GM21367 (cell line): ENCODE data around the gene TAC3.
"Not testable (repeated sequence)": the region's sequence is repeated elsewhere in the genome, so short reads cannot be mapped to it uniquely, and the experiment has no call there.

Source experiments
- ATAC-seq: cut with Tn5 transposase; IDR thresholded peaks from one replicate; pipeline ENCODE4 v1.9.1; 2021; ENCODE audit not compliant: unreplicated experiment

Gene TAC3

GRCh38 chr12:57037264-57037663, 20.9 kb upstream of the TAC3 start:
- no peak for ATAC-seq

GRCh38 chr12:57033431-57033830, 17.1 kb upstream of the TAC3 start:
- ATAC-seq = no peak

GRCh38 chr12:57031789-57032188, 15.5 kb upstream of the TAC3 start:
- ATAC-seq = no peak

GRCh38 chr12:57031138-57031725, 14.9 kb upstream of the TAC3 start:
- ATAC-seq = no peak

GRCh38 chr12:57029457-57029856, 13.1 kb upstream of the TAC3 start:
- no peak for ATAC-seq

GRCh38 chr12:57027805-57028153, 11.4 kb upstream of the TAC3 start:
- ATAC-seq = no peak

GRCh38 chr12:57027011-57027804, 10.9 kb upstream of the TAC3 start:
- no peak for ATAC-seq

- ATAC-seq = no peak
Measured at GRCh38 chr12:57025196-57025595, 8.9 kb upstream of the TAC3 start.

- not testable (repeated sequence) for ATAC-seq
Measured at GRCh38 chr12:57022324-57022723, 6.0 kb upstream of the TAC3 start.

- ATAC-seq = no peak
Measured at GRCh38 chr12:57019983-57020719, 3.8 kb upstream of the TAC3 start.

GRCh38 chr12:57018906-57019305, 2.6 kb upstream of the TAC3 start:
- ATAC-seq = no peak

- not testable (repeated sequence) for ATAC-seq
Measured at GRCh38 chr12:57018353-57018752, 2.0 kb upstream of the TAC3 start.

GRCh38 chr12:57012600-57013465, 3.5 kb downstream of the TAC3 start:
- ATAC-seq = peak; percentile 83

GRCh38 chr12:57011438-57012424, 4.6 kb downstream of the TAC3 start:
- no peak for ATAC-seq

GRCh38 chr12:57010627-57011247, 5.6 kb downstream of the TAC3 start:
- ATAC-seq = no peak

GRCh38 chr12:57009949-57010626, 6.2 kb downstream of the TAC3 start:
- ATAC-seq = no peak

GRCh38 chr12:57008178-57008577, 8.2 kb downstream of the TAC3 start:
- ATAC-seq = no peak

- no peak for ATAC-seq
Measured at GRCh38 chr12:57006809-57007475, 9.4 kb downstream of the TAC3 start.
